NB4 (cell line): ENCODE measurements around the gene MYADML2.

Experiments
- DNase-seq: peaks from one replicate; pipeline ENCODE4 v3.0.0; 2010; ENCODE audit warnings: low read depth
- H3K4me3 ChIP-seq: one replicate; pipeline ENCODE4 v1.5.1; 2011; ENCODE audit warnings: mild to moderate bottlenecking, low read depth, low read length, moderate library complexity
- MAX ChIP-seq: IDR thresholded peaks from 2 replicates; pipeline ENCODE4 v1.6.1; 2011; ENCODE audit warnings: low read depth, low read length
- MYC ChIP-seq: IDR thresholded peaks from 2 replicates; pipeline ENCODE4 v1.6.1; 2011; ENCODE audit warnings: low read depth, low read length
- POLR2A ChIP-seq: IDR thresholded peaks from 2 replicates; pipeline ENCODE4 v1.6.1; 2011; ENCODE audit warnings: mild to moderate bottlenecking; ENCODE audit not compliant: insufficient read length; ENCODE audit errors: extremely low read depth
- TF ChIP-seq, protein P1 (sequence below): IDR thresholded peaks from one replicate; pipeline ENCODE4 v1.5.1; 2012; ENCODE audit warnings: low read depth, low read length

Gene MYADML2

DNA sequence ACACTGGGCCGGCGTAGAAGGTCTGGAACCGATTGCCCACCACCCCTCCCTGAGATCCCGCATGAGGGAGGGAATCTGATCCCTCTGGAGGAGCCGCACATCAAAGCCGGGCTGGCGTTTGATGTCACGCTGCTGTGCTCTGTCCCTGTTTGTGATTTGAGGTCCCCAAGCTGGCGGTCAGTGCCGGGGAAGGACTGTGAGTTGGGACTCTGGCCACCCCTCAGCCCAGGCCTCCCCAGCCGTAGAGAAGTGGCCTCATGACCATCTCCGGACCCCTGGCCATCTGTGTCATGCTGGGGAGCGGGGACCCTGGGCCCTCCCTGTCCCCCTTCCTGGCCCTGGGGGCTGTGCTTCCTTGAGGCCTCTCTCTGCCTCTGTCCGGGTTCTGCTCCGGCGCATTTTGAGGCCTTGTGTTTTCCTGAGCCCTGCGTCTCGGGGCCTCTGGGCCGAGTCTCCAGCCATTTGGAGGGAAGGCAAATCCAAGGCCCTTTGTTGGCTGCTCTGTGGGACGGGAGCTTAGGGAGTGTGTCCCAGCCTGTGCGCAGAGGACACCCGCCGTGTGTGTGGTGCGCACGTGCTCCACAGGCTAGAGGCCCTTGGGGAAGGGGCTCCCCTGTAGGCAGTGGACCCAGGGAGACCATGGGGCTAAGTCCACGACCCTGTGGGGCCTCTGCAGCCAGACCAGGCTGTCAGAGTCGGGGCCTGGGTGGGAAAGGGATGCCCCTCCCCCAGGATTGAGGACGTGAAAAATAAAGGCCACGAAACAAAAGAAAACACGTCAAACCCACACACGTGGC, 45.5 kb upstream of the MYADML2 start:
- TF ChIP-seq, protein P1, sequence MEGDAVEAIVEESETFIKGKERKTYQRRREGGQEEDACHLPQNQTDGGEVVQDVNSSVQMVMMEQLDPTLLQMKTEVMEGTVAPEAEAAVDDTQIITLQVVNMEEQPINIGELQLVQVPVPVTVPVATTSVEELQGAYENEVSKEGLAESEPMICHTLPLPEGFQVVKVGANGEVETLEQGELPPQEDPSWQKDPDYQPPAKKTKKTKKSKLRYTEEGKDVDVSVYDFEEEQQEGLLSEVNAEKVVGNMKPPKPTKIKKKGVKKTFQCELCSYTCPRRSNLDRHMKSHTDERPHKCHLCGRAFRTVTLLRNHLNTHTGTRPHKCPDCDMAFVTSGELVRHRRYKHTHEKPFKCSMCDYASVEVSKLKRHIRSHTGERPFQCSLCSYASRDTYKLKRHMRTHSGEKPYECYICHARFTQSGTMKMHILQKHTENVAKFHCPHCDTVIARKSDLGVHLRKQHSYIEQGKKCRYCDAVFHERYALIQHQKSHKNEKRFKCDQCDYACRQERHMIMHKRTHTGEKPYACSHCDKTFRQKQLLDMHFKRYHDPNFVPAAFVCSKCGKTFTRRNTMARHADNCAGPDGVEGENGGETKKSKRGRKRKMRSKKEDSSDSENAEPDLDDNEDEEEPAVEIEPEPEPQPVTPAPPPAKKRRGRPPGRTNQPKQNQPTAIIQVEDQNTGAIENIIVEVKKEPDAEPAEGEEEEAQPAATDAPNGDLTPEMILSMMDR: no peak
- TF ChIP-seq POLR2A: no peak
- TF ChIP-seq MAX: no peak
- no peak for TF ChIP-seq MYC
- no peak for DNase-seq
- H3K4me3 ChIP-seq: no peak overlapping the region

GRCh38 chr17:81991684-81992305, 44.8 kb upstream of the MYADML2 start:
- TF ChIP-seq MYC: no peak
- TF ChIP-seq POLR2A: no peak
- no peak for TF ChIP-seq MAX
- TF ChIP-seq, protein P1: no peak

GRCh38 chr17:81990836-81991683, 44.0 kb upstream of the MYADML2 start:
- no peak overlapping the region for H3K4me3 ChIP-seq

More at GRCh38 chr17:81991684-81992305, 44.8 kb upstream of the MYADML2 start:
- DNase-seq: no peak
- no peak overlapping the region for H3K4me3 ChIP-seq

GRCh38 chr17:81987161-81987770, 40.2 kb upstream of the MYADML2 start:
- H3K4me3 ChIP-seq: no peak overlapping the region
- TF ChIP-seq MAX (no peak), MYC (no peak), POLR2A (no peak)
- TF ChIP-seq, protein P1: no peak
- DNase-seq: no peak

More at GRCh38 chr17:81990836-81991683, 44.0 kb upstream of the MYADML2 start:
- TF ChIP-seq POLR2A (no peak), MAX (no peak)
- TF ChIP-seq, protein P1: no peak
- no peak for DNase-seq

DNA sequence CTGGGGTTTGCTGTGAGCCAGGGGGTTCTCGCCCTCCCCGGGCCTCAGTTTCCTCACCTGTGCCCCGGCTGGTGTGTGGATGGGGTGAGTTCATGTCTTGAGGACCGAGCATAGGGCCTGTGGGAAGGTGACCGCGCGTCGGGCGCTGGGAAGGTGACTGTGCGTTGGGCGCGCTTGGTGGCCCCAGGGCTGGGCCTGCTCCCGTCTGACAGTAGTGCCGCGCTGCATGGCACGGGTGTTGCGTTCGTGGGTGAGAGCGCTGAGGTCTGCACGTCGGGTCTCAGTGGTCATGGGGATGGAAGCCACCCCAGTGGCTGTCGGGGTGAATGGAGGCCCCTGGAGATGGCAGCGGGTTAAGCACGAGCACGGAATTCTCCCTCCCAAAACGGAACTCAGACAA, 39.6 kb upstream of the MYADML2 start:
- DNase-seq: no peak
- H3K4me3 ChIP-seq: no peak overlapping the region
- no peak for TF ChIP-seq MYC
- no peak for TF ChIP-seq MAX
- TF ChIP-seq POLR2A: no peak
- TF ChIP-seq, protein P1: no peak
